HCT116 (cell line): ENCODE data around the gene LMTK3. TPM values are rescaled to one million over a fixed set of nuclear protein-coding genes. Genes with fewer than 3 reads are reported as not detected.

Experiments
- ATAC-seq: fragments of 200-7000 bp; cut with Tn5 transposase; 2 replicates; pipeline ENCODE4 v1.9.1; 2020; ENCODE audit warnings: mild to moderate bottlenecking, moderate library complexity
- BruUV-seq: library from RNA; stranded (reverse); fragments of 400-500 nt; replicated peaks from 2 replicates; lab custom pipeline; 2021; lab: Mats Ljungman, UMichigan
- CTCF ChIA-PET: fragments of 300-600 bp; sonication (Branson Sonifier 250); formaldehyde crosslinking; loops from one replicate; lab custom pipeline; 2021; ENCODE audit warnings: antibody characterized with exemption; lab: Charles Lee
- POLR2A ChIA-PET: fragments of 300-600, 350-600 bp; sonication (Branson Sonifier 250); formaldehyde crosslinking; loops from one replicate; lab custom pipeline; 2021; ENCODE audit warnings: antibody characterized with exemption; lab: Charles Lee
- RAD21 ChIA-PET, 2 experiments: fragments of 300-600 bp; sonication (Branson Sonifier 250); formaldehyde crosslinking; loops; one replicate each; lab custom pipeline; 2023; ENCODE audit warnings: low total read pairs in 2 of 2; ENCODE audit not compliant: uncharacterized antibody in 2 of 2, unreplicated experiment in 2 of 2, low non-redundant PET in 1 of 2; lab: Charles Lee
- DNase-seq: peaks from one replicate; pipeline ENCODE4 v3.0.0-alpha.2; 2010; ENCODE audit warnings: low read depth, low spot score
- H2AFZ ChIP-seq: fragments of 200-600 bp; shearing (Covaris generic), sonication (generic); 2 replicates; pipeline ENCODE4 v1.6.1; 2017; ENCODE audit warnings: low read depth, mixed run types, mixed read lengths, antibody characterized with exemption, low read length; ENCODE audit not compliant: poor library complexity, severe bottlenecking
- H3K27ac ChIP-seq: 2 replicates; pipeline ENCODE4 v1.5.1; 2012; ENCODE audit warnings: low read depth, low read length
- H3K27me3 ChIP-seq: fragments of 200-600 bp; sonication (generic); 2 replicates; pipeline ENCODE4 v1.6.1; 2016; ENCODE audit warnings: mixed run types, low read length, mixed read lengths; ENCODE audit not compliant: insufficient read depth
- H3K36me3 ChIP-seq, 2 experiments: fragments of 200-500 bp in 1 of 2; fragments of 200-600 bp in 1 of 2; sonication (Bioruptor generic) in 1 of 2; sonication (generic) in 1 of 2; 2 replicates each; pipeline versions ENCODE4 v1.5.1 to v1.6.1; 2014 to 2016; ENCODE audit warnings: low read length in 2 of 2, inconsistent platforms in 1 of 2, mixed read lengths in 1 of 2, mixed run types in 1 of 2; ENCODE audit not compliant: insufficient read depth in 2 of 2, control insufficient read depth in 1 of 2
- H3K4me1 ChIP-seq, 2 experiments: fragments of 200-600 bp in 1 of 2; sonication (generic) in 1 of 2; 2 replicates each; pipeline versions ENCODE4 v1.5.1 to v1.6.1; 2012 to 2017; ENCODE audit warnings: low read length in 2 of 2, inconsistent platforms in 1 of 2, mild to moderate bottlenecking in 1 of 2, mixed read lengths in 1 of 2, mixed run types in 1 of 2, moderate library complexity in 1 of 2; ENCODE audit not compliant: insufficient read depth in 2 of 2, control insufficient read depth in 1 of 2
- H3K4me2 ChIP-seq: fragments of 200-600 bp; sonication (generic); 2 replicates; pipeline ENCODE4 v1.6.1; 2017; ENCODE audit warnings: mixed run types, low read length, mixed read lengths
- H3K4me3 ChIP-seq, 2 experiments: fragments of 200-600 bp in 1 of 2; sonication (generic) in 1 of 2; replicated peaks in 1 of 2; 2 replicates each; pipeline ENCODE4 v1.5.1; 2011 to 2016; ENCODE audit warnings: low read length in 2 of 2, control low read depth in 1 of 2, low read depth in 1 of 2, mild to moderate bottlenecking in 1 of 2, mixed read lengths in 1 of 2, mixed run types in 1 of 2
- H3K79me2 ChIP-seq: fragments of 200-600 bp; sonication (generic); 2 replicates; pipeline ENCODE4 v1.6.1; 2017; ENCODE audit warnings: mild to moderate bottlenecking, mixed run types, low read length, moderate library complexity, mixed read lengths; ENCODE audit not compliant: insufficient read depth
- H3K9ac ChIP-seq: fragments of 200-600 bp; sonication (generic); 2 replicates; pipeline ENCODE4 v1.6.1; 2016; ENCODE audit warnings: low read length, mixed read lengths
- H3K9me2 ChIP-seq: fragments of 200-600 bp; sonication (generic), shearing (Covaris generic); 2 replicates; pipeline ENCODE4 v1.6.1; 2017; ENCODE audit warnings: mixed run types, mild to moderate bottlenecking, moderate library complexity; ENCODE audit not compliant: insufficient read depth
- H3K9me3 ChIP-seq, 2 experiments: fragments of 200-500 bp in 1 of 2; fragments of 200-600 bp in 1 of 2; sonication (Bioruptor generic) in 1 of 2; sonication (generic) in 1 of 2; 2 replicates each; pipeline ENCODE4 v1.6.1; 2014 to 2017; ENCODE audit warnings: low read length in 2 of 2, mixed read lengths in 2 of 2, inconsistent platforms in 1 of 2, low read depth in 1 of 2, mild to moderate bottlenecking in 1 of 2, mixed run types in 1 of 2, moderate library complexity in 1 of 2; ENCODE audit not compliant: control insufficient read depth in 1 of 2, insufficient read depth in 1 of 2
- H4K20me1 ChIP-seq: fragments of 200-600 bp; sonication (generic), shearing (Covaris generic); 2 replicates; pipeline ENCODE4 v1.6.1; 2017; ENCODE audit warnings: mixed run types, mild to moderate bottlenecking, moderate library complexity; ENCODE audit not compliant: insufficient read depth
- CBX3 ChIP-seq: IDR thresholded peaks from 2 replicates; pipeline ENCODE4 v1.6.1; 2012; ENCODE audit warnings: low read depth
- EGR1 ChIP-seq: IDR thresholded peaks from 2 replicates; pipeline ENCODE4 v1.6.1; 2012; ENCODE audit warnings: low read depth
- ELF1 ChIP-seq: IDR thresholded peaks from 2 replicates; pipeline ENCODE4 v1.6.1; 2012; ENCODE audit warnings: low read depth, borderline replicate concordance
- EZH2 ChIP-seq: fragments of 200-600 bp; sonication (generic); IDR thresholded peaks from 2 replicates; pipeline ENCODE4 v1.6.1; 2017; ENCODE audit warnings: antibody characterized with exemption, mixed run types
- EZH2phosphoT487 ChIP-seq: fragments of 200-600 bp; IDR thresholded peaks from 2 replicates; pipeline ENCODE4 v1.6.1; 2018; ENCODE audit warnings: antibody characterized with exemption, borderline replicate concordance
- FOSL1 ChIP-seq: IDR thresholded peaks from 2 replicates; pipeline ENCODE4 v1.6.1; 2012; ENCODE audit warnings: low read depth
- POLR2A ChIP-seq: IDR thresholded peaks from 2 replicates; pipeline ENCODE4 v1.7.0; 2011; ENCODE audit warnings: borderline replicate concordance; ENCODE audit not compliant: insufficient read depth, insufficient read length; ENCODE audit errors: extremely low read depth
- POLR2AphosphoS5 ChIP-seq: IDR thresholded peaks from 2 replicates; pipeline ENCODE4 v1.6.1; 2011; ENCODE audit warnings: mild to moderate bottlenecking, low read depth, low read length, moderate library complexity
- RAD21 ChIP-seq: IDR thresholded peaks from 2 replicates; pipeline ENCODE4 v1.6.1; 2012; ENCODE audit warnings: low read depth, mild to moderate bottlenecking
- SIN3A ChIP-seq: IDR thresholded peaks from 2 replicates; pipeline ENCODE4 v1.6.1; 2012; ENCODE audit warnings: low read depth
- SP1 ChIP-seq: IDR thresholded peaks from 2 replicates; pipeline ENCODE4 v1.6.1; 2012; ENCODE audit warnings: low read depth
- SRF ChIP-seq: IDR thresholded peaks from 2 replicates; pipeline ENCODE4 v1.6.1; 2012; ENCODE audit warnings: low read depth
- TCF7L2 ChIP-seq: IDR thresholded peaks from 2 replicates; pipeline ENCODE4 v1.7.0; 2011; ENCODE audit warnings: borderline replicate concordance, inconsistent platforms; ENCODE audit not compliant: insufficient read depth, insufficient read length; ENCODE audit errors: extremely low read depth
- YY1 ChIP-seq: IDR thresholded peaks from 2 replicates; pipeline ENCODE4 v1.6.1; 2011; ENCODE audit warnings: low read length, low read depth, moderate library complexity, mild to moderate bottlenecking; ENCODE audit not compliant: insufficient replicate concordance; ENCODE audit errors: extremely low read depth
- ZFX ChIP-seq: fragments of 450-650 bp; IDR thresholded peaks from 2 replicates; pipeline ENCODE4 v1.6.1; 2017
- ZNF274 ChIP-seq: fragments of 200-500 bp; sonication (Bioruptor generic); IDR thresholded peaks from 2 replicates; pipeline ENCODE4 v1.6.1; 2014; ENCODE audit warnings: mild to moderate bottlenecking, low read depth, low read length, inconsistent platforms
- intact Hi-C: fragments of 100-400 bp; cut with micrococcal nuclease; formaldehyde crosslinking; loops from 2 replicates; pipeline ENCODE4 v1.10.0; 2022
- total RNA-seq: library from RNA; stranded (reverse); gene quantifications from one replicate; pipeline ENCODE4 v1.2.1, GENCODE V29; 2021; ENCODE audit not compliant: unreplicated experiment
- TF ChIP-seq, protein P1 (sequence below): IDR thresholded peaks from 2 replicates; pipeline ENCODE4 v1.6.1; 2012; ENCODE audit warnings: low read depth
- TF ChIP-seq, protein P2 (sequence below), 3 experiments: fragments of 200-600 bp in 1 of 3; sonication (generic) in 1 of 3; IDR thresholded peaks in 2 of 3; conservative IDR thresholded peaks in 1 of 3; 2 replicates each; pipeline ENCODE4 v1.5.1; 2012 to 2017; ENCODE audit warnings: low read depth in 2 of 3, low read length in 2 of 3, antibody characterized with exemption in 1 of 3, borderline replicate concordance in 1 of 3, control low read depth in 1 of 3, mild to moderate bottlenecking in 1 of 3, mixed read lengths in 1 of 3, mixed run types in 1 of 3, moderate library complexity in 1 of 3; ENCODE audit not compliant: insufficient read depth in 1 of 3
- TF ChIP-seq, protein P3 (sequence below): IDR thresholded peaks from 2 replicates; pipeline ENCODE4 v1.6.1; 2011; ENCODE audit warnings: mild to moderate bottlenecking, low read length, moderate library complexity; ENCODE audit not compliant: insufficient replicate concordance; ENCODE audit errors: extremely low read depth

LMTK3 gene
- total RNA-seq, 1 experiment from 2014 or later: 19.9 TPM

DNA sequence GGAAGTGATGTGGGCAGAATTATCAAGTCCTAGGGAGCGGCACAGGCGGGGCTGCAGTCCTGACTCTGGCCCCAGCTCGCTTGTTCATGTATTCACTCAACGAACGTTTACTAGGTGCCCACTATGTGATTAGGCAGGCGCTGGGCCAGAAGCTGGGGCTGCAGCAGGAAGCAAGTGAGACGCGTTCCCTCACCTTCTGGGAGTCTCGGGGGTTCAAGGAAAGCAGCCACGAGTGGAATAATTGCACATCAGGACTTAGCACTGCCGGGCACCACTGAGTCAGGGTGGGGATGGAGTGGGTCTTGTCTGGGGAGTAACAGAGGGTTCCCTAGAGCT lies 2.5 kb upstream of the LMTK3 start:
- Histone ChIP-seq H3K9ac (peak overlapping the region; percentile 65; the same call in 1 of the 2 replicates), H2AFZ (peak overlapping the region; percentile 65), H3K36me3 (no peaks in the 10 kb centered on the region), H3K27me3 (no peaks in the 10 kb centered on the region), H3K79me2 (no peaks in the 10 kb centered on the region), H4K20me1 (no peaks in the 10 kb centered on the region), H3K4me1 (peaks cover 2 to 33% of the 10 kb centered on the region in 2 experiments; a peak in 3 of 4 replicates), H3K27ac (no peak overlapping the region), H3K9me3 (no peaks in the 10 kb centered on the region), H3K4me3 (peak overlapping the region in 1 of 2 experiments; percentile 75; a peak in 3 of 4 replicates), H3K4me2 (peak overlapping the region; percentile 100), H3K9me2 (no peaks in the 10 kb centered on the region)
- no peak for DNase-seq
- POLR2A ChIA-PET: interaction anchor here (0.6 to 1.5 kb wide), 6 partner anchors 12 to 166 kb away, joined by 3 to 7 read pairs (median 5); no protein-coding TSS in a partner anchor
- no TSS peak for BruUV-seq
- intact Hi-C loops: no loop called here
- peak; percentile 4; the same call in 1 of the 2 replicates for ATAC-seq
- RAD21 ChIA-PET: interaction anchor here in 1 of 2 experiments (1.1 kb wide), 1 partner anchor 70 kb away, joined by 4 read pairs; no protein-coding TSS in a partner anchor
- CTCF ChIA-PET: interaction anchor here (1.1 kb wide), 1 partner anchor 70 kb away, joined by 6 read pairs; no protein-coding TSS in a partner anchor
- TF ChIP-seq EGR1 (no peak), TCF7L2 (no peak), ZFX (no peak), ZNF274 (no peak), SRF (no peak), POLR2AphosphoS5 (no peak), CBX3 (no peak), SIN3A (no peak), EZH2 (no peak), POLR2A (no peak), SP1 (no peak), EZH2phosphoT487 (no peak), YY1 (no peak), FOSL1 (no peak), RAD21 (no peak), ELF1 (no peak)
- TF ChIP-seq, protein P1, sequence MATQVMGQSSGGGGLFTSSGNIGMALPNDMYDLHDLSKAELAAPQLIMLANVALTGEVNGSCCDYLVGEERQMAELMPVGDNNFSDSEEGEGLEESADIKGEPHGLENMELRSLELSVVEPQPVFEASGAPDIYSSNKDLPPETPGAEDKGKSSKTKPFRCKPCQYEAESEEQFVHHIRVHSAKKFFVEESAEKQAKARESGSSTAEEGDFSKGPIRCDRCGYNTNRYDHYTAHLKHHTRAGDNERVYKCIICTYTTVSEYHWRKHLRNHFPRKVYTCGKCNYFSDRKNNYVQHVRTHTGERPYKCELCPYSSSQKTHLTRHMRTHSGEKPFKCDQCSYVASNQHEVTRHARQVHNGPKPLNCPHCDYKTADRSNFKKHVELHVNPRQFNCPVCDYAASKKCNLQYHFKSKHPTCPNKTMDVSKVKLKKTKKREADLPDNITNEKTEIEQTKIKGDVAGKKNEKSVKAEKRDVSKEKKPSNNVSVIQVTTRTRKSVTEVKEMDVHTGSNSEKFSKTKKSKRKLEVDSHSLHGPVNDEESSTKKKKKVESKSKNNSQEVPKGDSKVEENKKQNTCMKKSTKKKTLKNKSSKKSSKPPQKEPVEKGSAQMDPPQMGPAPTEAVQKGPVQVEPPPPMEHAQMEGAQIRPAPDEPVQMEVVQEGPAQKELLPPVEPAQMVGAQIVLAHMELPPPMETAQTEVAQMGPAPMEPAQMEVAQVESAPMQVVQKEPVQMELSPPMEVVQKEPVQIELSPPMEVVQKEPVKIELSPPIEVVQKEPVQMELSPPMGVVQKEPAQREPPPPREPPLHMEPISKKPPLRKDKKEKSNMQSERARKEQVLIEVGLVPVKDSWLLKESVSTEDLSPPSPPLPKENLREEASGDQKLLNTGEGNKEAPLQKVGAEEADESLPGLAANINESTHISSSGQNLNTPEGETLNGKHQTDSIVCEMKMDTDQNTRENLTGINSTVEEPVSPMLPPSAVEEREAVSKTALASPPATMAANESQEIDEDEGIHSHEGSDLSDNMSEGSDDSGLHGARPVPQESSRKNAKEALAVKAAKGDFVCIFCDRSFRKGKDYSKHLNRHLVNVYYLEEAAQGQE: no peak
- TF ChIP-seq, protein P2, sequence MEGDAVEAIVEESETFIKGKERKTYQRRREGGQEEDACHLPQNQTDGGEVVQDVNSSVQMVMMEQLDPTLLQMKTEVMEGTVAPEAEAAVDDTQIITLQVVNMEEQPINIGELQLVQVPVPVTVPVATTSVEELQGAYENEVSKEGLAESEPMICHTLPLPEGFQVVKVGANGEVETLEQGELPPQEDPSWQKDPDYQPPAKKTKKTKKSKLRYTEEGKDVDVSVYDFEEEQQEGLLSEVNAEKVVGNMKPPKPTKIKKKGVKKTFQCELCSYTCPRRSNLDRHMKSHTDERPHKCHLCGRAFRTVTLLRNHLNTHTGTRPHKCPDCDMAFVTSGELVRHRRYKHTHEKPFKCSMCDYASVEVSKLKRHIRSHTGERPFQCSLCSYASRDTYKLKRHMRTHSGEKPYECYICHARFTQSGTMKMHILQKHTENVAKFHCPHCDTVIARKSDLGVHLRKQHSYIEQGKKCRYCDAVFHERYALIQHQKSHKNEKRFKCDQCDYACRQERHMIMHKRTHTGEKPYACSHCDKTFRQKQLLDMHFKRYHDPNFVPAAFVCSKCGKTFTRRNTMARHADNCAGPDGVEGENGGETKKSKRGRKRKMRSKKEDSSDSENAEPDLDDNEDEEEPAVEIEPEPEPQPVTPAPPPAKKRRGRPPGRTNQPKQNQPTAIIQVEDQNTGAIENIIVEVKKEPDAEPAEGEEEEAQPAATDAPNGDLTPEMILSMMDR (IDR thresholded peaks at IDR 0.05 in 2 of 3, conservative IDR thresholded peaks at IDR 0.05 in 1 of 3; ENCODE audit: borderline replicate concordance in 1 of 3, insufficient read depth in 1 of 3, low read depth in 2 of 3, low read length in 2 of 3): no peak
- TF ChIP-seq, protein P3, sequence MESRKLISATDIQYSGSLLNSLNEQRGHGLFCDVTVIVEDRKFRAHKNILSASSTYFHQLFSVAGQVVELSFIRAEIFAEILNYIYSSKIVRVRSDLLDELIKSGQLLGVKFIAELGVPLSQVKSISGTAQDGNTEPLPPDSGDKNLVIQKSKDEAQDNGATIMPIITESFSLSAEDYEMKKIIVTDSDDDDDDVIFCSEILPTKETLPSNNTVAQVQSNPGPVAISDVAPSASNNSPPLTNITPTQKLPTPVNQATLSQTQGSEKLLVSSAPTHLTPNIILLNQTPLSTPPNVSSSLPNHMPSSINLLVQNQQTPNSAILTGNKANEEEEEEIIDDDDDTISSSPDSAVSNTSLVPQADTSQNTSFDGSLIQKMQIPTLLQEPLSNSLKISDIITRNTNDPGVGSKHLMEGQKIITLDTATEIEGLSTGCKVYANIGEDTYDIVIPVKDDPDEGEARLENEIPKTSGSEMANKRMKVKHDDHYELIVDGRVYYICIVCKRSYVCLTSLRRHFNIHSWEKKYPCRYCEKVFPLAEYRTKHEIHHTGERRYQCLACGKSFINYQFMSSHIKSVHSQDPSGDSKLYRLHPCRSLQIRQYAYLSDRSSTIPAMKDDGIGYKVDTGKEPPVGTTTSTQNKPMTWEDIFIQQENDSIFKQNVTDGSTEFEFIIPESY: no peak
